A549 (cell line): ENCODE data around the gene PRF1. TPM values are rescaled to one million over a fixed set of nuclear protein-coding genes. Genes with fewer than 3 reads are reported as not detected.

Experiments
- ATAC-seq, 2 experiments: fragments of 200-7000 bp in 1 of 2; fragments of >200 bp in 1 of 2; cut with Nextera tagmentation in 1 of 2; cut with Tn5 transposase in 1 of 2; 3 replicates each; pipeline versions ENCODE4 v1.8.0 to v1.9.1; 2018 to 2020; ENCODE audit warnings: mild to moderate bottlenecking in 1 of 2, moderate library complexity in 1 of 2
- CTCF ChIA-PET: fragments of 300-600 bp; sonication (Branson Sonifier 250); formaldehyde crosslinking; extraction: SDS; loops from one replicate; lab custom pipeline; 2021; ENCODE audit warnings: antibody characterized with exemption, inconsistent platforms; lab: Yijun Ruan, JAX
- POLR2A ChIA-PET: fragments of 350-600 bp; formaldehyde crosslinking; extraction: SDS; loops from one replicate; lab custom pipeline; 2021; ENCODE audit warnings: antibody characterized with exemption, inconsistent platforms; lab: Yijun Ruan, JAX
- DNase-seq, 2 experiments: peaks; one replicate each; pipeline versions ENCODE4 v3.0.0 to v3.0.0-alpha.2; 2011 to 2016; ENCODE audit warnings: low read depth in 1 of 2, low spot score in 1 of 2
- FAIRE-seq: peaks from 2 replicates; lab custom pipeline; 2011; peaks lifted over from hg19 to GRCh38; lab: Jason Lieb, UNC
- H3K27ac ChIP-seq, 2 experiments: fragments of >200 bp; sonication (Bioruptor Twin); formaldehyde crosslinking; 3 replicates each; pipeline ENCODE4 v1.5.1; 2016 to 2017
- H3K4me1 ChIP-seq: fragments of >200 bp; sonication (Bioruptor Twin); formaldehyde crosslinking; 3 replicates; pipeline ENCODE4 v1.6.1; 2016
- H3K4me2 ChIP-seq: fragments of >200 bp; sonication (Bioruptor Twin); formaldehyde crosslinking; 3 replicates; pipeline ENCODE4 v1.6.1; 2016
- H3K4me3 ChIP-seq: fragments of >200 bp; sonication (Bioruptor Twin); formaldehyde crosslinking; 3 replicates; pipeline ENCODE4 v1.5.1; 2016
- H3K9me3 ChIP-seq: fragments of >200 bp; sonication (Bioruptor Twin); formaldehyde crosslinking; 3 replicates; pipeline ENCODE4 v1.6.1; 2016
- CBX2 ChIP-seq: fragments of 200-600 bp; sonication (generic); IDR thresholded peaks from 2 replicates; pipeline ENCODE4 v1.6.1; 2016; ENCODE audit warnings: low read depth, mild to moderate bottlenecking, borderline replicate concordance
- CEBPB ChIP-seq, 2 experiments: fragments of >200 bp in 1 of 2; sonication (Bioruptor Twin) in 1 of 2; formaldehyde crosslinking in 1 of 2; IDR thresholded peaks; 2 replicates each; pipeline ENCODE4 v1.6.1; 2012 to 2016
- CHD2 ChIP-seq: fragments of 150-350 bp; IDR thresholded peaks from 2 replicates; pipeline ENCODE4 v1.6.1; 2014; ENCODE audit warnings: low read length; ENCODE audit not compliant: partially characterized antibody
- EP300 ChIP-seq, 2 experiments: fragments of >200 bp; sonication (Bioruptor Twin); formaldehyde crosslinking; IDR thresholded peaks; 2 replicates in 1 of 2; 3 replicates in 1 of 2; pipeline ENCODE4 v1.6.1; 2016 to 2017
- FOSB ChIP-seq: fragments of 250-450 bp; sonication (Bioruptor Pico); IDR thresholded peaks from 2 replicates; pipeline ENCODE4 v1.5.0; 2020; ENCODE audit warnings: mild to moderate bottlenecking, moderate library complexity
- FOSL2 ChIP-seq, 2 experiments: fragments of 450-650 bp in 1 of 2; fragments of >200 bp in 1 of 2; sonication (Bioruptor Twin) in 1 of 2; formaldehyde crosslinking; IDR thresholded peaks; 2 replicates each; pipeline versions ENCODE4 v1.5.0 to v1.6.1; 2016 to 2020; ENCODE audit warnings: mild to moderate bottlenecking in 1 of 2, moderate library complexity in 1 of 2
- FOXS1 ChIP-seq: fragments of 250-450 bp; sonication (Bioruptor Pico); IDR thresholded peaks from 2 replicates; pipeline ENCODE4 v1.5.0; 2020; ENCODE audit warnings: mild to moderate bottlenecking, moderate library complexity
- GATA3 ChIP-seq: IDR thresholded peaks from 2 replicates; pipeline ENCODE4 v1.6.1; 2012; ENCODE audit warnings: borderline replicate concordance
- HOXA7 ChIP-seq: fragments of 250-450 bp; sonication (Bioruptor Pico); IDR thresholded peaks from 2 replicates; pipeline ENCODE4 v1.5.0; 2020; ENCODE audit warnings: mild to moderate bottlenecking, moderate library complexity
- HOXB5 ChIP-seq: fragments of 250-450 bp; sonication (Bioruptor Pico); IDR thresholded peaks from 2 replicates; pipeline ENCODE4 v1.5.0; 2020; ENCODE audit warnings: mild to moderate bottlenecking, moderate library complexity
- JUNB ChIP-seq: fragments of >200 bp; sonication (Bioruptor Twin); formaldehyde crosslinking; IDR thresholded peaks from 2 replicates; pipeline ENCODE4 v1.6.1; 2016
- MAFK ChIP-seq: fragments of 450-650 bp; IDR thresholded peaks from 2 replicates; pipeline ENCODE4 v1.6.1; 2014; ENCODE audit not compliant: partially characterized antibody
- MAZ ChIP-seq: fragments of 150-350 bp; IDR thresholded peaks from 2 replicates; pipeline ENCODE4 v1.6.1; 2014; ENCODE audit warnings: antibody characterized with exemption, low read depth, low read length, borderline replicate concordance
- NFE2L2 ChIP-seq: fragments of 150-350 bp; conservative IDR thresholded peaks from 2 replicates; pipeline ENCODE4 v1.6.1; 2014; ENCODE audit warnings: low read length
- NR3C1 ChIP-seq: fragments of >200 bp; sonication (Bioruptor Twin); formaldehyde crosslinking; IDR thresholded peaks from 3 replicates; pipeline ENCODE4 v1.6.1; 2017
- PHF8 ChIP-seq: fragments of 200-600 bp; sonication (generic); IDR thresholded peaks from 2 replicates; pipeline ENCODE4 v1.6.1; 2016; ENCODE audit warnings: low read depth, mild to moderate bottlenecking, antibody characterized with exemption, moderate library complexity, borderline replicate concordance
- POLR2A ChIP-seq: IDR thresholded peaks from 2 replicates; pipeline ENCODE4 v1.6.1; 2012; ENCODE audit warnings: mild to moderate bottlenecking, low read length
- POLR2AphosphoS2 ChIP-seq: conservative IDR thresholded peaks from 2 replicates; pipeline ENCODE4 v1.6.1; 2012; ENCODE audit warnings: low read length, improper control_type of control experiment, inconsistent platforms
- RAD21 ChIP-seq, 2 experiments: fragments of >200 bp in 1 of 2; sonication (Bioruptor Twin) in 1 of 2; formaldehyde crosslinking in 1 of 2; IDR thresholded peaks in 1 of 2; conservative IDR thresholded peaks in 1 of 2; 2 replicates in 1 of 2; 3 replicates in 1 of 2; pipeline ENCODE4 v1.6.1; 2012 to 2018; ENCODE audit warnings: inconsistent platforms in 1 of 2
- RFX5 ChIP-seq: fragments of 450-650 bp; IDR thresholded peaks from 2 replicates; pipeline ENCODE4 v1.7.1; 2014; ENCODE audit warnings: antibody characterized with exemption, mild to moderate bottlenecking, moderate library complexity
- RNF2 ChIP-seq: fragments of 200-600 bp; sonication (generic); IDR thresholded peaks from 2 replicates; pipeline ENCODE4 v1.6.1; 2016; ENCODE audit warnings: low read depth, mild to moderate bottlenecking, antibody characterized with exemption, moderate library complexity, borderline replicate concordance
- SMC3 ChIP-seq: fragments of >200 bp; sonication (Bioruptor Twin); formaldehyde crosslinking; IDR thresholded peaks from 3 replicates; pipeline ENCODE4 v1.6.1; 2018; ENCODE audit warnings: inconsistent platforms
- SREBF2 ChIP-seq: fragments of 450-650 bp; IDR thresholded peaks from 2 replicates; pipeline ENCODE4 v1.6.1; 2014; ENCODE audit warnings: mild to moderate bottlenecking, moderate library complexity
- ZFP36 ChIP-seq: fragments of 450-650 bp; IDR thresholded peaks from 2 replicates; pipeline ENCODE4 v1.6.1; 2014; ENCODE audit warnings: borderline replicate concordance; ENCODE audit not compliant: partially characterized antibody
- ZNF302 ChIP-seq: fragments of 250-450 bp; sonication (Bioruptor Pico); IDR thresholded peaks from 2 replicates; pipeline ENCODE4 v1.9.0; 2021; ENCODE audit warnings: inconsistent platforms, mild to moderate bottlenecking, moderate library complexity
- ZSCAN20 ChIP-seq: fragments of 250-450 bp; sonication (Bioruptor Pico); IDR thresholded peaks from 2 replicates; pipeline ENCODE4 v1.8.0; 2022; ENCODE audit warnings: mild to moderate bottlenecking, moderate library complexity
- WGBS: methylation state at CpG from one replicate; pipeline ENCODE4 v1.1.6; 2017; ENCODE audit errors: missing lambda C conversion rate; 5-methylcytosine and 5-hydroxymethylcytosine counted together
- polyA plus RNA-seq, 4 experiments: library from polyadenylated mRNA; depleted of rRNA in 3 of 4; stranded (reverse); fragments of >200 nt; fragmentation: RNase III in 1 of 4; extraction: RNeasy Plus Mini Kit Qiagen cat#74134 plus additional on column Dnase treatment in 1 of 4; gene quantifications; 2 replicates in 3 of 4; 3 replicates in 1 of 4; pipeline ENCODE4 v1.2.3, GENCODE V29; 2011 to 2017
- TF ChIP-seq, protein P1 (sequence below): fragments of 150-350 bp; IDR thresholded peaks from 2 replicates; pipeline ENCODE4 v1.6.1; 2014; ENCODE audit warnings: low read depth, mild to moderate bottlenecking, low read length
- TF ChIP-seq, protein P2 (sequence below): fragments of >200 bp; sonication (Bioruptor Twin); formaldehyde crosslinking; IDR thresholded peaks from 3 replicates; pipeline ENCODE4 v1.6.1; 2016
- TF ChIP-seq, protein P3 (sequence below): fragments of >200 bp; sonication (Bioruptor Twin); formaldehyde crosslinking; IDR thresholded peaks from 2 replicates; pipeline ENCODE4 v1.6.1; 2016
- TF ChIP-seq, protein P4 (sequence below): fragments of >200 bp; sonication (Bioruptor Twin); formaldehyde crosslinking; IDR thresholded peaks from 3 replicates; pipeline ENCODE4 v1.5.1; 2016

PRF1 gene
- polyA plus RNA-seq, 2 of the 4 experiments (the other 2 are of a cell fraction) = not detected

DNA sequence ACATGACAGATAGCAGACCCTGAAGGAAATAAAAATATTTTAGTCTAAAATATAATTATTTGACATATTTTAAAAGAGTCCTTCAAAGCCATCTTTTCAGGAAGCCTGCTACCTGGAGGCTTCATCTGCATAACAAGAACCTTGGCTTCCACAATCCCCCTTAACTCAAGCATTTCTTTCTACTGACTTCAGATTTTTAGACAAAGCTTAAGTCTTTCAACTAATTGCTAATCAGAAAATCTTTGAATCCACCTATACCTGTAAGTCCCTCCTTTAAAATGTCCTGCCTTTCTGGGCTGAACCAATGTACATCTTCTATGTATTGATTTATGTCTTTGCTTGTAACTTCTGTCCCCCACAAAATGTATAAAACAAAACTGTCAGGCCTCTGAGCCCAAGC is 23.5 kb upstream of the PRF1 start:
- TF ChIP-seq SMC3 (no peak), SREBF2 (no peak), RNF2 (no peak), NFE2L2 (no peak), FOSB (CRISPR knock-in tag) (no peak), EP300 (IDR thresholded peaks at IDR 0.05) (no peak), HOXB5 (CRISPR knock-in tag) (no peak), RAD21 (conservative IDR thresholded peaks at IDR 0.05 in 1 of 2, IDR thresholded peaks at IDR 0.05 in 1 of 2) (no peak), PHF8 (no peak), POLR2A (no peak), RFX5 (no peak), MAFK (no peak), ZFP36 (no peak), CEBPB (IDR thresholded peaks at IDR 0.05) (no peak), MAZ (no peak), HOXA7 (CRISPR knock-in tag) (no peak), CBX2 (no peak)
- TF ChIP-seq, protein P1, sequence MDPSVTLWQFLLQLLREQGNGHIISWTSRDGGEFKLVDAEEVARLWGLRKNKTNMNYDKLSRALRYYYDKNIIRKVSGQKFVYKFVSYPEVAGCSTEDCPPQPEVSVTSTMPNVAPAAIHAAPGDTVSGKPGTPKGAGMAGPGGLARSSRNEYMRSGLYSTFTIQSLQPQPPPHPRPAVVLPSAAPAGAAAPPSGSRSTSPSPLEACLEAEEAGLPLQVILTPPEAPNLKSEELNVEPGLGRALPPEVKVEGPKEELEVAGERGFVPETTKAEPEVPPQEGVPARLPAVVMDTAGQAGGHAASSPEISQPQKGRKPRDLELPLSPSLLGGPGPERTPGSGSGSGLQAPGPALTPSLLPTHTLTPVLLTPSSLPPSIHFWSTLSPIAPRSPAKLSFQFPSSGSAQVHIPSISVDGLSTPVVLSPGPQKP = no peak
- TF ChIP-seq, protein P2, sequence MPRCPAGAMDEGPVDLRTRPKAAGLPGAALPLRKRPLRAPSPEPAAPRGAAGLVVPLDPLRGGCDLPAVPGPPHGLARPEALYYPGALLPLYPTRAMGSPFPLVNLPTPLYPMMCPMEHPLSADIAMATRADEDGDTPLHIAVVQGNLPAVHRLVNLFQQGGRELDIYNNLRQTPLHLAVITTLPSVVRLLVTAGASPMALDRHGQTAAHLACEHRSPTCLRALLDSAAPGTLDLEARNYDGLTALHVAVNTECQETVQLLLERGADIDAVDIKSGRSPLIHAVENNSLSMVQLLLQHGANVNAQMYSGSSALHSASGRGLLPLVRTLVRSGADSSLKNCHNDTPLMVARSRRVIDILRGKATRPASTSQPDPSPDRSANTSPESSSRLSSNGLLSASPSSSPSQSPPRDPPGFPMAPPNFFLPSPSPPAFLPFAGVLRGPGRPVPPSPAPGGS = no peak
- Histone ChIP-seq H3K4me2 (no peak overlapping the region), H3K27ac (no peak overlapping the region), H3K4me3 (no peak overlapping the region), H3K9me3 (peaks cover 18% of the 10 kb centered on the region; the same call in 1 of the 3 replicates), H3K4me1 (no peaks in the 10 kb centered on the region)
- ChIA-PET POLR2A (no interaction called here), CTCF (no interaction called here)
- DNase-seq = no peak
- FAIRE-seq = no peak
- no peak for ATAC-seq

DNA sequence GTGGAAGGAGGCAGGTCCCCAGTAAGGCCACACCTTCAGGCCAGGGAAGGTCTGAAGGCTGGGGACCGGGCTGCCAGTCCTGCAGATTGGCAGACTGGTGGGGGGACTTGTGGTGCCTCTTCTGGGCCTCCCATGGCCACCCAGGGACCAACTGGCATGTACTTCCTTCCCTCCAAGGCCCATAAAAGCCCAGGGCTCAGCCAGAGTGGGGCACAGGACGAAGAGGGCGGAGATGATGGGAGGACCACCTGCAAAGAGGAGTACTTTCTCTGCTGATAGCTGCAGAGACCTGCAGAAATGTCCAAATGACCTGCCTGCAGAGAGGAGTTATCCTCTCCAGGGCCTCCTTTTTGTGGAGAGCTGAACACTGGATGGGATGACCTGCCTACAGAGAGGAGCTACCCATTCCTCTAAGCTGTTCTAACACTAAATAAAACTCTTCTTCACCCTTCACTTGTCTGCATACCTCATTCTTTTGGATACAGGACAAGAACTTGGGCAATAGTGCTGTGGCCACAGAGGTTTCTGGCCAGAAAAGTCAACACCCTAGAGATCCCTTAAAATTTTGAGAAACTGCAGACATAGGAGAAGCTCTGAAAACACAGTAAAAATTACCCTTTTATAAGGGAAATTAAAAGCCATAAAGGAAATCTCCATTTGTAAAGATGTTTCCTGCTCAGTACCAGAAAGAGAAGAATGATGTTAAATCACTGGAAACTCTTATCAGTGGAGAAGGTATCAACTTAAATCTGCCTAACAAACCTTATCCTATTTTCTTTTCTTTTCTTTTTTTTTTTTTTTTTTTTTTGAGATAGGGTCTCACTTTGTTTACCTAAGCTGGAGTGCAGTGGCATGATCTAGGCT is 20.7 kb upstream of the PRF1 start:
- whole genome bisulfite sequencing = 40% methylated on average over 3 of the region's 3 CpGs
- Histone ChIP-seq H3K27ac (no peak overlapping the region), H3K9me3 (peaks cover 22% of the 10 kb centered on the region), H3K4me2 (no peak overlapping the region), H3K4me1 (no peaks in the 10 kb centered on the region), H3K4me3 (no peak overlapping the region)
- CTCF ChIA-PET = interaction anchor here (0.6 to 1.9 kb wide), 5 partner anchors 24 to 281 kb away, joined by 3 to 6 read pairs (median 3); no protein-coding TSS in a partner anchor
- no peak for DNase-seq
- TF ChIP-seq NR3C1 (no peak), ZNF302 (no peak), SREBF2 (no peak), FOXS1 (CRISPR knock-in tag) (no peak), MAFK (no peak), POLR2AphosphoS2 (no peak), NFE2L2 (no peak), RNF2 (no peak), JUNB (no peak), MAZ (no peak), ZSCAN20 (CRISPR knock-in tag) (no peak), CHD2 (no peak), GATA3 (no peak), HOXB5 (CRISPR knock-in tag) (no peak), PHF8 (no peak), FOSL2 (IDR thresholded peaks at IDR 0.05) (no peak), FOSL2 (CRISPR knock-in tag; IDR thresholded peaks at IDR 0.05) (no peak)
- TF ChIP-seq, protein P3, sequence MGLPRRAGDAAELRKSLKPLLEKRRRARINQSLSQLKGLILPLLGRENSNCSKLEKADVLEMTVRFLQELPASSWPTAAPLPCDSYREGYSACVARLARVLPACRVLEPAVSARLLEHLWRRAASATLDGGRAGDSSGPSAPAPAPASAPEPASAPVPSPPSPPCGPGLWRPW = no peak
- TF ChIP-seq, protein P4, sequence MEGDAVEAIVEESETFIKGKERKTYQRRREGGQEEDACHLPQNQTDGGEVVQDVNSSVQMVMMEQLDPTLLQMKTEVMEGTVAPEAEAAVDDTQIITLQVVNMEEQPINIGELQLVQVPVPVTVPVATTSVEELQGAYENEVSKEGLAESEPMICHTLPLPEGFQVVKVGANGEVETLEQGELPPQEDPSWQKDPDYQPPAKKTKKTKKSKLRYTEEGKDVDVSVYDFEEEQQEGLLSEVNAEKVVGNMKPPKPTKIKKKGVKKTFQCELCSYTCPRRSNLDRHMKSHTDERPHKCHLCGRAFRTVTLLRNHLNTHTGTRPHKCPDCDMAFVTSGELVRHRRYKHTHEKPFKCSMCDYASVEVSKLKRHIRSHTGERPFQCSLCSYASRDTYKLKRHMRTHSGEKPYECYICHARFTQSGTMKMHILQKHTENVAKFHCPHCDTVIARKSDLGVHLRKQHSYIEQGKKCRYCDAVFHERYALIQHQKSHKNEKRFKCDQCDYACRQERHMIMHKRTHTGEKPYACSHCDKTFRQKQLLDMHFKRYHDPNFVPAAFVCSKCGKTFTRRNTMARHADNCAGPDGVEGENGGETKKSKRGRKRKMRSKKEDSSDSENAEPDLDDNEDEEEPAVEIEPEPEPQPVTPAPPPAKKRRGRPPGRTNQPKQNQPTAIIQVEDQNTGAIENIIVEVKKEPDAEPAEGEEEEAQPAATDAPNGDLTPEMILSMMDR = no peak
- TF ChIP-seq, all 56 proteins: peak for 0
- FAIRE-seq (no peak), ATAC-seq (no peak; a peak in 1 of 6 replicates)
- POLR2A ChIA-PET = no interaction called here
